ENCODE results near the gene YWHAE.
A peak's percentile ranks its signal among the peaks of the same experiment; 100 is the strongest.
"Not testable (repeated sequence)": the region's sequence is repeated elsewhere in the genome, so short reads cannot be mapped to it uniquely, and the experiment has no call there.

The YWHAE gene

GRCh38 chr17:1412185-1413110, 12.4 kb upstream of the YWHAE start:
- no peak for DNase-seq (ENCODE audit: low read depth)

GRCh38 chr17:1402262-1402586, 2.2 kb upstream of the YWHAE start:
- DNase-seq (ENCODE audit: low read depth), result no peak

GRCh38 chr17:1398931-1399678, 917 bp downstream of the YWHAE start:
- DNase-seq (ENCODE audit: low read depth), result peak; percentile 45

GRCh38 chr17:1398028-1398427, 2.0 kb downstream of the YWHAE start:
- no peak for DNase-seq (ENCODE audit: low read depth)

- DNase-seq (ENCODE audit: low read depth), result not testable (repeated sequence)
These were observed 4.0 kb downstream of the YWHAE start for GRCh38 chr17:1395876-1396665.

- no peak for DNase-seq (ENCODE audit: low read depth)
These were observed 8.4 kb downstream of the YWHAE start for GRCh38 chr17:1391577-1391976.

- no peak for DNase-seq (ENCODE audit: low read depth)
These were observed 9.3 kb downstream of the YWHAE start for GRCh38 chr17:1390432-1391367.

- DNase-seq (ENCODE audit: low read depth), result not testable (repeated sequence)
These were observed 12.4 kb downstream of the YWHAE start for GRCh38 chr17:1387490-1388227.

GRCh38 chr17:1386675-1387190, 13.3 kb downstream of the YWHAE start:
- not testable (repeated sequence) for DNase-seq (ENCODE audit: low read depth)

- no peak for DNase-seq (ENCODE audit: low read depth)
These were observed 13.8 kb downstream of the YWHAE start for GRCh38 chr17:1386265-1386664.

GRCh38 chr17:1385861-1386260, 14.2 kb downstream of the YWHAE start:
- no peak for DNase-seq (ENCODE audit: low read depth)

GRCh38 chr17:1384905-1385435, 15.1 kb downstream of the YWHAE start:
- no peak for DNase-seq (ENCODE audit: low read depth)

- no peak for DNase-seq (ENCODE audit: low read depth)
These were observed 20.1 kb downstream of the YWHAE start for GRCh38 chr17:1379930-1380313.

- DNase-seq (ENCODE audit: low read depth), result no peak
These were observed 20.7 kb downstream of the YWHAE start for GRCh38 chr17:1379208-1379929.

GRCh38 chr17:1378476-1378860, 21.6 kb downstream of the YWHAE start:
- not testable (repeated sequence) for DNase-seq (ENCODE audit: low read depth)

- no peak for DNase-seq (ENCODE audit: low read depth)
These were observed 22.7 kb downstream of the YWHAE start for GRCh38 chr17:1377334-1377733.

GRCh38 chr17:1376061-1376460, 24.0 kb downstream of the YWHAE start:
- DNase-seq (ENCODE audit: low read depth), result no peak

GRCh38 chr17:1375615-1376014, 24.4 kb downstream of the YWHAE start:
- no peak for DNase-seq (ENCODE audit: low read depth)

- DNase-seq (ENCODE audit: low read depth), result no peak
These were observed 25.4 kb downstream of the YWHAE start for GRCh38 chr17:1374431-1375177.

All from activated T-cell treated with anti-CD3 and anti-CD28 coated beads for 24 hours (primary cell).